NCI-H1417 treated with DMSO at 0.1 percent for 48 hours (cell line): ENCODE results near the gene KCNMA1.

Source experiments
- DNase-seq: peaks from one replicate; lab custom pipeline; 2025; lab: John Stamatoyannopoulos, UW

KCNMA1 gene

GRCh38 chr10:77041636-77042258, 595.9 kb downstream of the KCNMA1 start:
- no peak for DNase-seq

- no peak for DNase-seq
Measured at GRCh38 chr10:77038407-77038806, 599.2 kb downstream of the KCNMA1 start.

GRCh38 chr10:77037735-77038403, 599.7 kb downstream of the KCNMA1 start:
- peak; percentile 11 for DNase-seq

GRCh38 chr10:77036993-77037734, 600.4 kb downstream of the KCNMA1 start:
- DNase-seq: no peak

- DNase-seq: no peak
Measured at GRCh38 chr10:77036276-77036675, 601.3 kb downstream of the KCNMA1 start.

GRCh38 chr10:77034795-77035194, 602.8 kb downstream of the KCNMA1 start:
- no peak for DNase-seq

GRCh38 chr10:77034240-77034639, 603.4 kb downstream of the KCNMA1 start:
- no peak for DNase-seq

- DNase-seq: no peak
Measured at GRCh38 chr10:77032188-77032570, 605.4 kb downstream of the KCNMA1 start.

GRCh38 chr10:77031531-77032187, 605.9 kb downstream of the KCNMA1 start:
- no peak for DNase-seq

- no peak for DNase-seq
Measured at GRCh38 chr10:77030974-77031373, 606.6 kb downstream of the KCNMA1 start.

GRCh38 chr10:77029777-77030717, 607.6 kb downstream of the KCNMA1 start:
- DNase-seq: no peak

- no peak for DNase-seq
Measured at GRCh38 chr10:77028042-77028441, 609.6 kb downstream of the KCNMA1 start.

- no peak for DNase-seq
Measured at GRCh38 chr10:77027576-77027975, 610.0 kb downstream of the KCNMA1 start.

GRCh38 chr10:77027141-77027540, 610.5 kb downstream of the KCNMA1 start:
- DNase-seq: no peak

- no peak for DNase-seq
Measured at GRCh38 chr10:77026148-77026547, 611.5 kb downstream of the KCNMA1 start.

GRCh38 chr10:77024461-77024860, 613.1 kb downstream of the KCNMA1 start:
- DNase-seq: no peak

GRCh38 chr10:77023396-77023795, 614.2 kb downstream of the KCNMA1 start:
- no peak for DNase-seq

- DNase-seq: no peak
Measured at GRCh38 chr10:77022671-77023070, 614.9 kb downstream of the KCNMA1 start.

- DNase-seq: no peak
Measured at GRCh38 chr10:77021966-77022490, 615.6 kb downstream of the KCNMA1 start.

GRCh38 chr10:77020426-77021040, 617.1 kb downstream of the KCNMA1 start:
- no peak for DNase-seq

GRCh38 chr10:77016855-77017254, 620.8 kb downstream of the KCNMA1 start:
- no peak for DNase-seq
